BJ (cell line): ENCODE measurements around the gene CAND2. TPM values are rescaled to one million over a fixed set of nuclear protein-coding genes. Genes with fewer than 3 reads are reported as not detected.

Experiments used
- CTCF ChIA-PET: fragments of 350-600 bp; formaldehyde crosslinking; extraction: SDS; loops from one replicate; lab custom pipeline; 2021; ENCODE audit warnings: antibody characterized with exemption, inconsistent platforms; lab: Yijun Ruan, JAX
- POLR2A ChIA-PET: fragments of 300-600 bp; sonication (Branson Sonifier 250); formaldehyde crosslinking; extraction: SDS; loops from one replicate; lab custom pipeline; 2021; ENCODE audit warnings: antibody characterized with exemption; lab: Charles Lee
- DNase-seq: peaks from one replicate; pipeline ENCODE4 v3.0.0-alpha.2; 2011; ENCODE audit warnings: low read depth
- H3K27me3 ChIP-seq: 2 replicates; pipeline ENCODE4 v1.6.0; 2011; ENCODE audit warnings: low read length; ENCODE audit not compliant: control insufficient read depth, insufficient read depth
- H3K36me3 ChIP-seq: 2 replicates; pipeline ENCODE4 v1.5.1; 2011; ENCODE audit warnings: low read length; ENCODE audit not compliant: control insufficient read depth, insufficient read depth
- H3K4me3 ChIP-seq: 2 replicates; pipeline ENCODE4 v1.5.1; 2011; ENCODE audit warnings: low read depth, mild to moderate bottlenecking, control low read depth, low read length
- CTCF ChIP-seq: IDR thresholded peaks from 2 replicates; pipeline ENCODE4 v1.5.1; 2011; ENCODE audit warnings: low read depth, mild to moderate bottlenecking, control low read depth, inconsistent platforms, low read length, moderate library complexity; ENCODE audit not compliant: insufficient read depth
- polyA plus RNA-seq: library from polyadenylated mRNA; depleted of rRNA; stranded (reverse); fragments of >200 nt; gene quantifications from 2 replicates; pipeline ENCODE4 v1.2.3, GENCODE V29; 2011

The CAND2 gene
- polyA plus RNA-seq, 1 experiment = 2.3 TPM

GRCh38 chr3:12799525-12800440 is 3.3 kb downstream of the CAND2 start:
- no peak for DNase-seq
- Histone ChIP-seq H3K4me3 (no peak overlapping the region), H3K27me3 (no peaks in the 10 kb centered on the region; the same call in 1 of the 2 replicates), H3K36me3 (no peaks in the 10 kb centered on the region; the same call in 1 of the 2 replicates)
- TF ChIP-seq CTCF = no peak
- CTCF ChIA-PET = interaction anchor here (2.0 to 6.6 kb wide), 2 partner anchors 10 to 12 kb away, joined by 13 to 41 read pairs; no protein-coding TSS in a partner anchor
- POLR2A ChIA-PET = no interaction called here

GRCh38 chr3:12803371-12803770 is 6.9 kb downstream of the CAND2 start:
- no peak overlapping the region for H3K4me3 ChIP-seq
- TF ChIP-seq CTCF = no peak
- H3K36me3 ChIP-seq = no peaks in the 10 kb centered on the region; the same call in 1 of the 2 replicates
- CTCF ChIA-PET = no interaction called here
- no peaks in the 10 kb centered on the region for H3K27me3 ChIP-seq
- no peak for DNase-seq
- POLR2A ChIA-PET = no interaction called here

GRCh38 chr3:12807066-12807465 is 10.6 kb downstream of the CAND2 start:
- H3K36me3 ChIP-seq = no peaks in the 10 kb centered on the region; the same call in 1 of the 2 replicates
- ChIA-PET CTCF (interaction anchor here (1.7 kb wide), 2 partner anchors 14 to 35 kb away, joined by 4 to 5 read pairs; partner anchors contain the start of gene RPL32), POLR2A (no interaction called here)
- no peak overlapping the region for H3K4me3 ChIP-seq
- no peaks in the 10 kb centered on the region for H3K27me3 ChIP-seq
- no peak for DNase-seq
- TF ChIP-seq CTCF = no peak

- no peak for TF ChIP-seq CTCF
- Histone ChIP-seq H3K36me3 (no peaks in the 10 kb centered on the region; the same call in 1 of the 2 replicates), H3K27me3 (no peaks in the 10 kb centered on the region), H3K4me3 (no peak overlapping the region)
- ChIA-PET POLR2A (no interaction called here), CTCF (interaction anchor here (0.6 to 1.7 kb wide), 5 partner anchors 13 to 63 kb away, joined by 3 to 5 read pairs (median 4); partner anchors contain the start of gene RPL32)
- no peak for DNase-seq
These were observed 11.3 kb downstream of the CAND2 start for GRCh38 chr3:12807601-12808359.
